ENCODE measurements around the gene SETD3. TPM values are rescaled to one million over a fixed set of nuclear protein-coding genes. Genes with fewer than 3 reads are reported as not detected.

The SETD3 gene
- total RNA-seq, 1 donor from 2014 or later, result 67.7 TPM

DNA sequence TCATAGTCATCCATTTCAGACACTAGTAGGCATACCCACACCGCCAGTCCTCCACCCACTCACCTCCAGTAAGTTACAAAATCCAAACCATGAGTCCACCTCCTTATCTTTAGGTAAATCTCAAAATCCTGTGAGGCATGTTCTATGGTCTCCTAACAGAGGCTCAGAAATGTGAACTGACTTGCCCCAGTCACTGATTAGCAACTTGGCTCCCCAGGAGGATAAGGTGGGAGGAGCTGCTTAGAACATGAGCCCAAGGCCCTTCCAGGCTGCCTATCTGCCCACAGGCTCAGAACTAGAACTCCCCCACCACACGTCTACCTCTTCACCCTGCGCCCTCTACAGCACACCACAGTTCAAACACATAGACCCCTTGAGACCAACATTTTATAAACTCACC is 19.9 kb downstream of the SETD3 start:
- DNase-seq (ENCODE audit: low spot score), result no peak

DNA sequence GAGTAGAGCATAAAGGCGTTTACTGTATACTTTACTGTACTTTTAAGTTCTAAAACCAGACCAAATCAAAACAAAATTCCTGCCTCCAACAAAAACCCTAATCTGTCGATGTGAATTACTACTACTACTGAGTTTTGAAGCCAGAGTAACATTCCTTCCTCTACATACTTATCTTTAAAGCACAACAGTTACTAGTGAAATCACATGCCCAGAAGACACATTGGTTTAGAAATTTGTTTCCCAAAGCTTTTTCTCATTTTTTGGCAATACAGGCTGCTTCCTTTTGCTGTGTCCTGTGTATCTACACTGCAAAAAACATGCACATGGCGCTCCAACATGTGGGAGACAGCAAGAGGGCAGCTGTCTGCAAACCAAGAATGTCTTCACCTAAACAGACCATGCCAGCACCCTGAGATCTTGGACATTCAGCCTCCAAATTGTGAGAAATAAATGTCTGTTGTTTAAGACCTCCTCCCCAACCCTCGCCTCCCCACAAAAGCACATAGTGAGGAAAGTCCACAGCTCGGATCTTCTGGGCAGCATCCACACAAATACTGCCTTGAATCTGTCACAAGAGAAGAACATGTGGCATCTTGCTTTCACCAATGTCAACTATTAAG is 21.1 kb downstream of the SETD3 start:
- no peak for DNase-seq (ENCODE audit: low spot score)

DNA sequence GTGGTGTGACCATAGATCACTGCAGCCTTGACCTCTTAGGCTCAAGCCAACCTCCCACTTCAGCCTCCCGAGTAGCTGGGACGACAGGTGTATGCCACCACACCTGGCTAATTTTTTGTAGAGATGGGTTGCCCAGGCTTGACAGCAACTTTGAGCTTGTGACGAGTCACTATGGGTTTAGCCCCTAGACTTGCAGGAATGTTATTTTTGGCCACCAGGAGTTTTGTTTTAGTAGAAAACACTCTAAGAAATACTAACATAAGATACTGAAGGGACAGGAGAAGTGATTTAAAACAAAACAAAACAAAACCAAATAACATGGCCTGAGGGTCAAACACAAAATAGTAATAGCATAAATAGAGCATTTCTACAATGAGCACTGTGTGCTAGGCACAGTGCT is 26.4 kb downstream of the SETD3 start:
- no peak for DNase-seq (ENCODE audit: low spot score)

DNA sequence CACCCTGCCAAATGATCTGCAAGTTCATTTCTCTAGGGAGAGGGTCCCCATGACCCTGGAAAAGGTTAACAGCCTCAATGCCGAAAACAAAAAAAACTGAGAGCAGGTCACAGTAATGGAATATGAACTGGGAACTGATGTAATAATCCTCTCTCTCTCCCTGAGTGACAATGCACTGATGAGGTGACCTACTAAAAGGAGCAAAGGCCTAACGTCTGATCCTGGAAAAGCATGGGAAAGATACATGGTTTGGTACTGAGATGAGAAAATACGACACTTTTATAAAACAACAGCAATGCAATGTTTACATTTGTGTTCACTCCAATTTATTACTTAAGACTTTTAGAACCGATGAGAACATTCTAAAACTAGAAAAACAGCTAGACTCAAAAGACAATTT is 27.7 kb downstream of the SETD3 start:
- no peak for DNase-seq (ENCODE audit: low spot score)

DNA sequence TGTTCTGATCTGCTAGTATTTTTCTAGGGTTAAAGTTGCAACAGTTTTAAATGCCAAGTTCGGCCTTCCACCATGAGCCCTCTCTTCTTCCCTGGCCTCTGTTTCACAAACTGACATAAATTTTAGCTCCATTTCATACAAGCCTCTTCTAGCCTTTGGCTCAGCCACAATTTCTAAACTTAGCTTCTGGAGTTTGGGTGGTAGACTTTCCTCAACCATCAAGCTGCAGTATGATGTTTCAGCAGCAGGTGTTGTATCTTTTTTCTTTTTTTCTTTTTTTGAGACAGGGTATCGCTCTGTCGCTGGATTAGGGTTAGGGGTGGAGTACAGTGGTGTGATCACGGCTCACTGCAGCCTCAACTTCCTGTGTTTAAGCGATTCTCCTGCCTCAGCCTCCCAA is 29.4 kb downstream of the SETD3 start:
- no peak for DNase-seq (ENCODE audit: low spot score)

DNA sequence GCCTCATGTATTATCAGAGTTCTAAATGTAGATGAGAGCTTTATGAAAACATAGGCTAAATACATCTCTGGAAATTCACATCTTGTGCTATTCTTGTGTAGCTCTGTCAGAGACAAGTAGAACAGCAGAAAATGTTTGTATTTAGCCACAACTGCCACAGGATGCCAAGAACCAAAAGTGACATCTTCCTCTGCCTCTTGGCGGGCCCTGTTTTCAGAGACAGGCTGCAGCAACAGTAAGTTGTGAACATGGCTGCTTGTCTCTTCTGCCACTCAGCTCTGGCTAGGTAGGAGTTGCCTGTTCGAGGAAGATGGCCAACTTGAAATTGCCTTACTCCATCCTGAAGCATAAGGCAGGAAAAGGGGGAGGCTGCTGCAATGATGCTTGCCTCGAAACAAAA is 30.4 kb downstream of the SETD3 start:
- no peak for DNase-seq (ENCODE audit: low spot score)

DNA sequence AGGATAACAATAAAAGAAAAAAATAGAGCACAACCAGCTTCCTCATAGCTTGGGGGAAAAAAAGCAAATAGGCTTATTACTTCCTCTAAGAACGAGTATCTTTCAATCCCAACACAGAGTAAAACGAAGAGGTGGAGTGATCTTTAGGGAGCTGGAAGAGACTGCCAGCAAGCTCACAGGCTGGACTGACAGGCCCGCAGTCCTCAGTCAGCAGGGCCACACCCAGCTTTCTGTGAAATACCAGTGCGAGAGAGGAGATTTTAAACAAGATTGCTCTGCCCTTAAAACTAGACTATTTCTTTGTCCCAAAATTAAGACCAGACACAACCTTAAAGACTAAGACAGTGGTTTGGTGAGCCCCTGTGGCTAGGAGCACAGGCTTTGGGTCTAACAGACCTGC is 32.9 kb downstream of the SETD3 start:
- no peak for DNase-seq (ENCODE audit: low spot score)

DNA sequence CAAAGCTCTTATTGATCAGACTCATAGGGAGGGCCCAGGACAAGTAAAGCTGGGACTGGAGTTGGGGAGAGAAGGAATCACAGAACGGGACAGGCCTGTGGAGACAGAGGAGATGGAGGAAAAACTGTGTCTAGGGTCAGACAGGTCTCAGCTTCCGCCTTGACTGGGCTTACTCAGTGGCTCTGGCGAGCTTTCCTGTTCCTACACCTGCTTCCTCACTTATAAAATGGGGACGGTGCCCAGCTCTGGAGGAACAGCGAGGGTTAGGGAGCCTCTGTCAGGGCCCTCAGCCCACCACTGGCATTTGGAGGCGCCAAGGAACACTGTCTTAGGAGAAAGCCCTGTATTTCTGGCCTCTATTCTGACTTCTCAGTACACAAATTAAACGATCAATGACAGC is 34.7 kb downstream of the SETD3 start:
- no peak for DNase-seq (ENCODE audit: low spot score)

DNA sequence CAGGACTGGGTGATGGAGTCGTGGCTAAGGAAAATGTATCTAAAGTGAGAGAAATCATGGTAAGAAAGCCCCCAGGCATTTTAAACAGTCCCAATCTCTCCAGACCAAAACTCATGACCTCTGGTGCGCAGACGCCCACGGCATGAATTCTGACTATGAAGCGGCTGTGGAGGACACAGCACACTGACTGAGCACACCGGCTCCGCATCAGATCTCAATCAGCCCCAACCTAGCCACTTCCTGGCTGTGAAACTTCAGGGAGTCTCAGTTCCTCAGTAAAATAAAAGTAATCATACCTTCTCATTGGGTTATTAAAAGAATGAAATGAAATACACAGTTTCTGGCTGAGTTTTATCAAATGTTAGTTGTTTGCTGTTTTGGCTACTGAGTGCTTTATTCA is 38.7 kb downstream of the SETD3 start:
- DNase-seq (ENCODE audit: low spot score), result no peak

DNA sequence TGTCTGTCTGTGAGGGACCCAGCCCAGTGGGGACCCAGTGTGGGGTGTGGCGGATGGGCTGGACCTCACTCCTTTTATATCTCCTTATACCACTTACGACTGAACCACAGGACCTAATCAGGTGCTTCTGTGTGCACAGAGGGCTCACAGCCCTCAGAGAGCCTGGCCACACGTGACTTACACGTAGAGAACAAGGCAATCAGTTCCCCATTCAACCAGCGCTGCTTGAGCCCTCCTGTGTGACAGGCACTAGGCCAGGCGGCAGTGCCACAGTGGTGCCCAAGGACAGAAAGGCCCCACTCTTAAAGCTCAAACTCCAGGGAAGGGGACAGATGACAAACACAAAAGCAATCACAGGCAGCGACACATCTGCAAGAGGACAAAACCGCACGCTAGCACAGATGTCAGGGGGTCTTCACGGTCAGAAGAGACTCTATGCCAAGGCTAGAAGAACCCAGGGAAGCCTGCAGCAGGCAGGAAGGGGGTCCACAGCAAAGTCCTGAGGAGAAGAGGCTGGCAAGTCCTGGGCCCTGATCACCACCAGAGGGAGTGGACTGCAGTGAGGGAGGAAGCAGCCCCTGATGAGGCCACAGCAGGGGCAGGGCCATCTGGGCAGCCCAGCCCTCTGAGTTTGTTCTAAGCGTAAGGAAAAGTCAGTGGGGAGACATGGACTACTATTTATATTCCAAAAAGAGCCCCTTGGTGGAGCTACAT is 39.3 kb downstream of the SETD3 start:
- DNase-seq (ENCODE audit: low spot score), result no peak

DNA sequence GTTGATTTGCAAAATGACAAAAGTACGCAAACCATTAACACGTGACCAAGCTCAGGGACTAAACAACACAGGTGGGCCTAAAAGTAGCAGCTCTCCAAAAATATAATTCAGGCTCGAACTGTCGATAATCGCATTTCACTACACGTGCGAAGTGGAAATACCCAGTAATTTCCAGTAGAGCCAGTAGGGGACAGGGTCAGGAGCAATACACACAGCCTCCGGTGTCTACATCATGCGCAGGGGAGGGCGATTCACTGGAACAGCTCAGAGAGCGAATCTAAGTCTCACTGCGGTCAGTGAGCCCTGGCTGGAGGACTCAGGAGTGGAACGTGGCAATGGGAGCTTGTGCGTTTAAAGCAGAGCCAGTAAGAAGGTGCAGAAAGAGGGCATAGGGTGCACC is 40.4 kb downstream of the SETD3 start:
- DNase-seq (ENCODE audit: low spot score), result no peak

DNA sequence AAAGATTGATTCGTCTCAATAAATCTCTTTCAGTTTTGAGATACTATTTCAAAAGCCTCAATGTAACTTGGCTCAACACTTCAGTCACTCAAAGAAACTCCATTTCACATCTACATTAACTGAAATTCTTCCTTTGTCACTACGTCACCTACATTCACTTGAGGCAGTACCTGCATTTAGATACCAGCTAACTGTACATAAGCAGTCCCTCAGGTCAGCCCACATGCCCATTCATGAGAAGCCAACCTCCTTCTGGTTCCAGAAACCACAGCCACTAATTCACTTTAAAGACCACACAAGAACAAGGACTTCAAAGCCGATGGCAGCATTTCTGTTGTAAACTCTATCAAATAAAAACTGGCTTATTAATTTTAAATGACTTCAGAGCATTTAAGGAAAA is 43.0 kb downstream of the SETD3 start:
- DNase-seq (ENCODE audit: low spot score), result no peak

DNA sequence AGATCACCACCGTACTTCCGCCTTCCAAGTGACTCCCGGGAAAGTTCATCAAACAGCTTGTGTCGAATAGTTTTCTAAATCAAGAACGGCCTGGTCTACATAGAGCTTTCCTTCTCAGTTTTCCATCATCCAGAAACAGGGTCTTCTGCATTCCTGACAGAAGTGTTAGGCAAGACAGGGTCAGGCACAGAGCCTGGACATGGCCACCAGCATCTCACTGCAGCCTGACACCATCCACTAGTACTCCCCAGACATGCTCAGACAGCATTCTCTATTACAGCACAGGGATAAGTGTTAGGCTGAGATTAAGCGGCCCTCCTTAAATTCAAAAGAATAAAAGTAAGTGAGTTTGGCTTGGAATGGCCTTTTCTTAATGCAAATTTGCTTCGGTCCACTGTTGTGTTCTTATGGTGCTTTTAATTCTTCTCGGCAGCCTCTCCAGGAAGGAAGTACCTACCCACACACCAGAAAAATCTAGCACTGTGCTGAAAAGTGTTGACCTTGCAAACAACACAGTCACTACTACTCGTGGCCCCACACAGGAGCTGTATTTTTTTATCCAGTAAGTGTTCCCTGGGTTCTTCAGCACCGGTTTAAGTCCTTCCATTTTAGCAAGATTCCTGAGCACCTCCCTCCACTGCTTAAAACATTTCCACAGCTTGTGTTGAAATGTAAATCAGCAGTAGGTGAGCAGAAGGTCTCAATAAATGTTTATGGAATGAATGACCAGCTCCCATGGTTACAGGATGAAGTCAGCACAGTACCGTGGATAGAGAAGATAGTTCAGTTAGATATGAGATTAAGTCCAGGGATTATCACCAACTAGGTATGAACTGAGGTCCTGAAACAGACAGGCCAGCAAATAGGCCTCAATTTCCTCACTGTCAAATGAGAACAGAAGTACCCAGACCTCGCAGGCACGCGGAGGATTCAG is 44.1 kb downstream of the SETD3 start:
- no peak for DNase-seq (ENCODE audit: low spot score)

DNA sequence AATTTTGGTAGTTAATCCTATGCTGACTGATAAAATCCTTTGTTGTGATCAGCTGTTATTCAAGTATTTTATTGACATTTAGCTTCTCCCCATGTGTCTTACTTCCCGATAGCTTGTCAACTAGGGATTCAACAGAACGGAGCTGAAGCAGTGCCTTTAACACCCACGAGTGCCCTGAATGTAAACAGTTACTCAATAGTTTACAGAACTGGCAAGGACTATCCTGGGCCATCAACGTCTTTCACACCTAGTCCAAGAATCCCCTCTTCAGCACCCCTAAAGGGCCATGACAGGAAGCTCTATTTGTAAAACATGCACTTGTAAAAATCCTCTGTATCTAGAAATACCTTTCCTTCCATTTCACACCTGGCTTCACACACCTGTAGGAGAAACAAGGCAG is 45.3 kb downstream of the SETD3 start:
- DNase-seq (ENCODE audit: low spot score), result no peak

DNA sequence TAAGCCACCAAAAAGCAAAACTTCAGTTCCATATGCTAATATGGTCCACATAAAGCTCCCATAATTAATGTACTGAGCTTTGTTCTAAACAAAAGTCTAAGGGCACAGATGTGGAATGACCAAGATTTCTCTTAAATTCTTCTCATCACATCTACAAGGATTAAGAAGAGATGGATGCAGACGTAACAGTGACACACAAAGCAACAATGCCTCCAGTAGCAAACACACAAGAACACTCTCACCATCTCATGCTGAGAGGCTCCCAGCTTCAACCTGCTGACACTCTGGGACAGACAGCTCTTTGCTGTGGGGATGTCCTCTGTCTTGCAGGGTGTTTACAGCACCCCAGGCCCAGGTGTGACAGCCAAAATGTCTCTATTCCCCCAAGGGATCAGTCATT is 48.2 kb downstream of the SETD3 start:
- no peak for DNase-seq (ENCODE audit: low spot score)

DNA sequence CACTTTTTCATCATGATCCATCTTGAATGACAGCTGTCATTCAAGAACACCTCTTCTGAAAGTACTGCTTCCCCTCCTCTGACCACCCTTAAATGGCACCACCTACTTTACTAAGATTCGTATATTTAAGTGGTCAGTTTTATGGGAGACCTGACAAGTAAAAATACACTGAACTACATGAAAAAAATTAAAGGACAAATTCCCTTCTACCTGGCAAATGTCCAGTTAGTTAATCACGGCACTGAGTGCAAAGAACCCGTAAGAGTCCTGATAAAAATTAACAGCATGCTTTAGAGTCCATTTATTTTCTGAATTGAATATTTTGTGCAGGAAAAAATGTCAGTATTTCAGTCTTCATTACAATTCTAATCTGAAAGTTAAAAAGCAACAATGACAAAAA is 48.7 kb downstream of the SETD3 start:
- DNase-seq (ENCODE audit: low spot score), result no peak

DNA sequence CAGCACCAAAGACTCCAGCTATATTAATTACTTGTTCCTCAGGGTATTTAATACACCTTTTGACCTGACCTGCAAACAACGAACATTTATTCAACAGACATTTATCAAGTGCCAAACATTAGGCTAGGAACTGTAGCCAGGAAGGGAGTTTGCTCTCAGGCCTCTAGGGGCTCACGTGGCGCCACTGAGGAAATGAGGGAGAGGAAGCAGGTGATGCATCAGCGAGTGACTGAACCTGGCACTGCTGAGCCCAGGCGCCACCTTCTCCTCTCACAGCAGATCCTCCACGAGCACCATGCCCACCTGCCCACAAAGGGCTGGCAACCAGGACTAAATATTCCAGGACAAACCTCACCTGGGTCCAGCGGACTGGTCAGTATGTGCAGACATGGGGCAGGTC is 50.2 kb downstream of the SETD3 start:
- DNase-seq (ENCODE audit: low spot score), result no peak

DNA sequence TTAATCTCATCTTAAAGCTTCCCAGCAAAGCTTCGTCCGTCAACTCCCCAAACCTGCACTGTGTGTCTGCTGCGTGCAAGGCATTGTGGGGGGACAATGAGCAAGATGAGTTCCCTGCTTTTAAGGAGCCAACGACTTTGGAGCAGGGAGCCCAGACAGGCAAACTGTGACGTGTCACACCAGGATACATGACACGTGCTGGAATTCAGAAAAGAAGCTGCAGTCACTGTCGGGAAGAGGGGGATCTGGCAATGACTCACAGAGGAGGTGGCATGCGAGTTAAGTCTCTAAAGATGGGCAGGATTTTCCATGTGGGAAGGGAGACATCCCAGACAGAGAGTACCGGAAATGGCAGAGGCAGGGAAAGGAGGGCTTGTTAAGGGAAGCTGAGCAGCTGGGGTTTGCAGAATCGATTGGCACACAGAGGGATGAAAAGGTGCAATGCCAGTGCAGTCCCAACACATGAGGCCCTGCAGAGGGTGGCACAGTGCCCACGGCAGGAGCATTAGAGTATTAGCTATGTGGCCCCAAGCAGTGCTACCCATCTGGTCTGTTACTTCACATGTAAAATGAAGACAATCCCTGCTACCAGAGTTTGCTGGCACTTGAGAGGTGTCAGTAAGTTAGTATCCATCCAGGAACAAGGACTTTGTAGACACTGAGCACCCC is 52.9 kb downstream of the SETD3 start:
- DNase-seq (ENCODE audit: low spot score), result no peak

DNA sequence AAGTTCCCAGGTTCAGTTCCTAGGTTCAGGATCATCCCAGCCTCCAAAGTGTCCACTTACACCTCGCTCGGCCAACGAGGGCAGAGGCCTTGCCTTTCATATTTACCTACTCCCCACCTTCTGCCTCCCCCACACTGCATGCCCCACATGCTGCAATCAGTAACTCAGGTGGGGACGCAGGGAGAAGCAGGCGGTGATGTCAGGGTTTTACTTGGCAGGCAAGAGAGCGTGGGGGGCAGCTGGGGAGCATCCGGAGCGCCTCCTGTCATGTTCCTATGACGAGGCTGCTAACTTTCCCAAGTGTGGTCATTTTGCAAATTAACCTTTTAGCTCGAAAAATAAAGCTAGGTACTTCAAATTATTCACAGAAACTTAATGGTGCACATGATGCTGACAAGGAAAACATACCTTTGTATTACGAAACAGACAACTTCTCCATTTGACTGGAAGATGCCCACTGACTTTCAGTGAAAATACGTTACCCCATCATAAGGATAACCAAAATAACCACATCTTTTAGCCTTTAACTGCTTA is 53.8 kb downstream of the SETD3 start:
- no peak for DNase-seq (ENCODE audit: low spot score)

DNA sequence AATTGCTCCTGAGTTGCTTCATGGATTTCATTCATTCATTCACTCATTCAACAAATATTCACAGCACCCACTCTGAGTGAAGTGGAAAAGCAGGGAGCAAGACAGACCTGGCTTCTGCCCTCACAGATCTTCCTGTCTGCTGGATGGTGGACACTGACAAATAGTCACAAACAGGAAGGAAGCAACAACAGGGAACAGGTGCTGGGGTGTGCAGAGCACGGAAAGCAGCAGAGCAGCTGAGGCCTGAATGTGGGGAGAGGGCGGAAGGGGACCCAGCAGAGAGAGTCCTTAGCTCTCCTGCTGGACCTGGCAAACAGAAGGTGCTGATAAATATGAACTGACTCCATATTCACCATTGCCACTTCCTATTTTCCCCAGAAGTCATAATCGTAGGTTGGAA is 54.4 kb downstream of the SETD3 start:
- no peak for DNase-seq (ENCODE audit: low spot score)

DNA sequence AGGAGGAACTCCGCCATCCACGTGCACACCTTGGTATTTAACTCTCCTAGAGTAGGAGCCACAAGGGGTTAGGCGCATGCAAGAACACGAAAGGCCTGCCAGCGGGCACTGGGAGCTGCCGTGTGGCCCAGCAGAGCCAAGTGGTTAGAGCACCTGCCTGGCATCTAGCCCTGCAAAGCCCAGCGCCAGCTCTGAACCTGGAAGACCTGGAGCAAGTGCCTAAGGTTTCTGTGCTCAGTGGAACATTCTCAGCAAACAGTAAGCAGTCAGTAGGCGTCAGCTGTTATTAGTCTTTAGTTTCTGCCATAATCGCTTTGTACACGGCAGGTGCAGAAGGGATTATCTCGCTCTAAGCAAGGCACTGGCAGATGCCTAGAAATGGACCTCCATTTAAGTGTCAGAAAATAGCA is 55.4 kb downstream of the SETD3 start:
- no peak for DNase-seq (ENCODE audit: low spot score)

DNA sequence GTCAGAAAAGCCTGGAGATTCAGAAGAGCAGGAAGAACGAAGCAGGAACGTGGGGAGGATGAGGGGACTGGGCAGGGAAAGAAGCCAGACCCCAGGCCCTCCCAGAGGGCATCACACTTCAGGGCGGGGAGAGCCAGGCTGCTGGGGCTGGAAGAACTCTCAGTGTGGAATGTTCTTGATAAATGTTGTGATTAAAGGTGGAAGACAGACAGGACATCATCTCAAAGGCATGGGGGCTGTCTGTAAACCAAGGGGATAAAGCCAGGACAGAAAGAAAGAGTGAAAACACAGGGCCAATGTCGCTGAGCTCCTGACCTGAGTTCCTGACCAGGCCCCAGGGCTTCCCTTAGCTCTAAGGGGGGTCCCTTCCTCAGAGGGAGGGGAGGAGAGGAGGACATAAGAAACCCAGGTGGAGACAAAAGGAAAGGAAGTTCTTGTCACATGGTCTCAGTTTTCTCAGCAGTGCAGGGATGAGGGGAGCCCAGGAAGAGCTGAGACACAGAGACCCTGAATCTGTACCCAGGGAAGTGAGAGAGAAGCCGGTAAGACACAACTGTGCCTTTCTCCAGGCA is 56.3 kb downstream of the SETD3 start:
- no peak for DNase-seq (ENCODE audit: low spot score)
